LNCAP (cell line): Measurements from ENCODE around the gene CCSER1.

ENCODE experiments used
- TF ChIP-seq, protein P1 (sequence below): fragments of 450-650 bp; IDR thresholded peaks from 2 replicates; pipeline ENCODE4 v1.5.1; 2017; ENCODE audit warnings: mild to moderate bottlenecking

CCSER1 gene

DNA sequence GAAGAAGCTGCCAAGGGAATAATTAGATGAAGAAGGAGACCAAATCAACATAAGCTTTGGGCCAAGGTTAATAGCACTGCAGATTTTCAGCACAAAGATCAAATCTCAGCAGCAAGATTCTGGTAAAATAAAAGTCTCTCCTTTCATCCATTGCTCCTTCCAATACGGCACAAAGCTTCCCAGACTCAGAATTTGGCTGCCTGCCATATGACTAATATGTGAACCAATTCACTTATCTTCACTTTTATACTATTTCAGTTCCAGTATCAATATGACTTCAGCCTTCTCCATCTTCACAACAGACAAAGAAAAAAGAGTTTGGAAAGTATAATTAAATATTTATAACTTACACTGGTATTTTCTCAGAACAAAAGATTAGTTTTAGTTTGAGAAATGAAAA, 1198.3 kb downstream of the CCSER1 start:
- TF ChIP-seq, protein P1, sequence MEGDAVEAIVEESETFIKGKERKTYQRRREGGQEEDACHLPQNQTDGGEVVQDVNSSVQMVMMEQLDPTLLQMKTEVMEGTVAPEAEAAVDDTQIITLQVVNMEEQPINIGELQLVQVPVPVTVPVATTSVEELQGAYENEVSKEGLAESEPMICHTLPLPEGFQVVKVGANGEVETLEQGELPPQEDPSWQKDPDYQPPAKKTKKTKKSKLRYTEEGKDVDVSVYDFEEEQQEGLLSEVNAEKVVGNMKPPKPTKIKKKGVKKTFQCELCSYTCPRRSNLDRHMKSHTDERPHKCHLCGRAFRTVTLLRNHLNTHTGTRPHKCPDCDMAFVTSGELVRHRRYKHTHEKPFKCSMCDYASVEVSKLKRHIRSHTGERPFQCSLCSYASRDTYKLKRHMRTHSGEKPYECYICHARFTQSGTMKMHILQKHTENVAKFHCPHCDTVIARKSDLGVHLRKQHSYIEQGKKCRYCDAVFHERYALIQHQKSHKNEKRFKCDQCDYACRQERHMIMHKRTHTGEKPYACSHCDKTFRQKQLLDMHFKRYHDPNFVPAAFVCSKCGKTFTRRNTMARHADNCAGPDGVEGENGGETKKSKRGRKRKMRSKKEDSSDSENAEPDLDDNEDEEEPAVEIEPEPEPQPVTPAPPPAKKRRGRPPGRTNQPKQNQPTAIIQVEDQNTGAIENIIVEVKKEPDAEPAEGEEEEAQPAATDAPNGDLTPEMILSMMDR, result no peak

DNA sequence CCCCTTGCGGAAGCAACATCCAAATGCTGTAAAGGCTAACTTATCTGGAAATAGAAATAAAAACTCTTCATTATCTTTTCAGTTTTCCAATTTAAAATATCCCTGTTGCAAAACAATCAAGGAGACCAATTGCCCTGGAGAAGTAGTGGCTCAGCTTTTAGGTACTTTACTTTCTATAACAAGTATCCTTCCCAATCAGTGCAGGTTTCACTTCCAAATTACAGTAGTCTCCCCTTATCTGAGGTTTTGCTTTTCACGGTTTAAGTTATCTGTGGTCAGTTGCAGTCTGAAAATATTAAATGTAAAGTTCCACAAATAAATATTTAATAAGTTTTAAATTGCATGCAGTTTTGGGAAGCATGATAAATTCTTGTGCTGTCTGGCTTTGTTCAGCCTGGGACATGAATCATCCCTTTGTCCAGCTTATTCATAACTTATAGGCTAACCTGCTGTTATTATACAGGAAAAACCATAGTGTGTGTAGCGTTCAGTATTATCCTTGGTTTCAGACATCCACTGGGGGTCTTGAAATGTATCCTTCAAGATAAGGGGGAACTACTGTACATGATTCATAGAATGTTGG, 1203.5 kb downstream of the CCSER1 start:
- TF ChIP-seq, protein P1, result no peak

DNA sequence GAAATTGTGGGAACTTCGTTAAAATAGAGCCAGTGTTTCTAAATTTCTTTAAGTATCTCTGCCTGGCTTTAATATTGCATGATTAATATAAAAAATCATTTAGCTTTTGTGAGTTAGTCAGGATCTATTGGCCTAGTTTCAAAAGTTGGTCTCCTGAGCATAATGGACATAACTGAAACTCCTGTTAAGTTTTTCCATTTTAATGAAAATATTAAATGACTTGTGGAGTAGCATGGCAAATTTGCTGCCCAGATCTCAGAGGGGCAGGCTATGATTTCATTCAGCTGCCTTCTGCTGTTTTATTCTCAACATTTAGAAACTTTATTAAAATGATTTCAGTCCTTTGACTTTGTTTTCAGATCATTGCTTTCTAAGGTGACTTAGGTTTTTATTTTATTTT, 1213.6 kb downstream of the CCSER1 start:
- TF ChIP-seq, protein P1, result no peak

DNA sequence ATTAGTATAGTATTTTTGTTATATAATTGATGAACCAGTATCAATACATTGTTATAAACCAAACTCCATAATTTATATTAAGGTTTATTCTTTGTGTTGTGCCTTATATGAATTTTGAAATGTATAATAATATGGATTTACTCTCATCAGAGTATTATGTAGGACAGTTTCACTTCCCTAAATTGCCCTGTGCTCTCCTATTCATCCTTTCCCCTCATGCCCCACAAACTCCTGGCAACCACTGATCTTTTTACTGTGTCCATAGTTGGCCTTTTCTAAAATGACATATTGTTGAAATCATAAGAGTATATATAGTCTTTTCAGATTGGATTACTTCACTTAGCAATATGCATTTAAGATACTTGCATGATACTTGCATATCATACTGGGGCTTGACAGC, 1218.4 kb downstream of the CCSER1 start:
- TF ChIP-seq, protein P1, result no peak

DNA sequence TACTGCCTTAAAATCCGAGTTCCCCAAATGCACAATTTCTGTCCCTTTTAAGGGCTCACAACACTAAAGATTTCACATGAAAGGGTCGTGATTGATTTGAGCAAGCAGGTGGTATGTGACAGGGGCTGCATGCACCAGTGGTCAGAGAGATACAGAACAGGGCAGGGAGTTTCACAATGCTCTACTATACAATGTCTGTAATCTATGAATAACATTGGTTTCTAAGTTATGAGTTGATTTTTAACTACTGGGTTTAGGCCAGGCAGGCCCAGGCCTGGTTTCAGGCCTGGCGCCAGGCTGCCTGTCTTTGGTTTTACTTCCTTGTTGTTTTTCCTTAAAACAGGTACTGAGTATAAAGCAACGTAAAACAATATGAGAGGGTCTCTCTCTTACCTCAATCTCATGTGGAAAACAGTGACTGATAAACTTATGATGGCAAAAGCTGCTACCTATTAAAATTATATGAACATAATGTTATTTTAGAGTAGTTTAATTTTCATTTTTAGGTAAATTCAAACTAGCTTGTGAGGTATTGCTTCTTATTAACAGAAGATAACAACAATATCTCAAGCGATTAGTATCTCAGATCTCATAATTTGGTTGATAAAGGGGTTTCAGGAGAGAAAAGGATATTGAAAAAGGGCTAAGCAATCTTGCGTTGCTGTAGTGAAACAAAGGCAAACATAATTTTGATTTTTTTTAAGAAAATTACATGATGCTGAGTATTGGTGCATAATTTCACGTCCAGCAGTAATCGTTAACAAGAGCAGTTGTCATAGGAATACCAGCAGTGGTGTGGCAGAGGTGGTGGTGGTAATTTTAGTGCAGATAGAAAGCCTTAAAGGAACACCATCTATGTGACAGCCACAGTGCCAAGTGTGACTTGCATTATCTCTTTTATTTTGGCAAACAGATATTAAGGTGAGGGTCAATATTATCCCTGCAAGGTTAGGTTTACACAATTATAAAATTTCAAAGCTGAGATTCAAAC, 1232.1 kb downstream of the CCSER1 start:
- TF ChIP-seq, protein P1, result no peak

DNA sequence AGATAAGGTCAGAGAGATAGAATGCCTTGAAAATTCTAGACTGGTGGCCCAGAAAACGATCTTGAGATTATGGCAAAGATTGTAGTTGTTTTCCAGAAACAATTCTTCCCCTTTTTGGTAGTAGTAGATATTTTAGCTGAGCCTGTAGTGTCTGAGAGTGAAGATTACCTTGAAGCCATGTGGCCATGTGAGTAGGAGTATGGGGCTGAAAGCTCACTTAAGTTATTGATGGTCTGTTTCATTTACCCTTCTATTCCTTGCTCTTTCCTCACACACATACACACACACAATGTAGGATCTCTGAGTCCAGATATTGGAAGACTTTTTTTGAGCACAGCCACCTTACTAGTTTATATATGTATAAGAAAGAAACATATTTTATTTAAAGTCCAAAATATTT, 1234.9 kb downstream of the CCSER1 start:
- TF ChIP-seq, protein P1, result no peak

DNA sequence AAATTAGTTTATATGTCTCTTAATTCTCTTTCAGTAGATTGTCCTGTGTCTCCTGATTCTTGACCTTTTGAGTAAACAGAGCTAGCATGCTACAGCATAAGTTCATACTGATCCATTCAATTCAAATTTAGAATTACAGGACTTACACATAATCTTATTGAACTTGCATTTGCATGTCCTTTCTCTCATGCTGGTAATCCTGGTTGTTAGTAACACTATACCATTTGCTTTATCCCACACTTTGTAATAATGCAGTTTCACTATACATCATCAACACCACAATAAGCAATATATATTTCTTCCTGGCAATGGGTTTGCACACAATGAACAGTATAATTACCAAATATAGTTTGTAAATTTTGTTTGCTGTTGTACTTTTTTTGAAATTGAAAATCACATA, 1239.4 kb downstream of the CCSER1 start:
- TF ChIP-seq, protein P1, result no peak
